ENCODE measurements around the gene EVI5.
A peak's percentile ranks its signal among the peaks of the same experiment; 100 is the strongest.
"Not testable (repeated sequence)": the region's sequence is repeated elsewhere in the genome, so short reads cannot be mapped to it uniquely, and the experiment has no call there.

Gene EVI5

GRCh38 chr1:92791487-92792066 lies 6.7 kb upstream of the EVI5 start:
- DNase-seq (ENCODE audit: low read depth): no peak

GRCh38 chr1:92790867-92791266 lies 6.0 kb upstream of the EVI5 start:
- DNase-seq (ENCODE audit: low read depth): no peak

DNA sequence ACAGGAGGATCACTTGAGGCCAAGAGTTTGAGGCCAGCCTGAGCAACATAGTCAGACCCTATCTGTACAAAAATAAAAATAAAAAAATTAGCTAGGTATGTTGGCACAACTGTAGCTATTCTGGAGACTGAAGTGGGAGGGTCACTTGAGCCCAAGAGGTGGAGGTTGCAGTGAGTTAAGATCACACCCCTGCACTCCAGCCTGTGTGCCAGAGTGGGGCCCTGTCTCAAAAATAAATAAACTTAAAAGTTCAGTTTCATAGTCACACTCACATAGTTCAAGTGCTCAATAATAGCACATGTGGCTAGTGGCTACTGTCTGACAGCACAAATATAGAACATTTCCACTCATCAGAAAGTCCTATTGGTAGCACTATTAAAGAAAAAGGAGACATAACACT lies 5.2 kb upstream of the EVI5 start:
- no peak for DNase-seq (ENCODE audit: low read depth)

DNA sequence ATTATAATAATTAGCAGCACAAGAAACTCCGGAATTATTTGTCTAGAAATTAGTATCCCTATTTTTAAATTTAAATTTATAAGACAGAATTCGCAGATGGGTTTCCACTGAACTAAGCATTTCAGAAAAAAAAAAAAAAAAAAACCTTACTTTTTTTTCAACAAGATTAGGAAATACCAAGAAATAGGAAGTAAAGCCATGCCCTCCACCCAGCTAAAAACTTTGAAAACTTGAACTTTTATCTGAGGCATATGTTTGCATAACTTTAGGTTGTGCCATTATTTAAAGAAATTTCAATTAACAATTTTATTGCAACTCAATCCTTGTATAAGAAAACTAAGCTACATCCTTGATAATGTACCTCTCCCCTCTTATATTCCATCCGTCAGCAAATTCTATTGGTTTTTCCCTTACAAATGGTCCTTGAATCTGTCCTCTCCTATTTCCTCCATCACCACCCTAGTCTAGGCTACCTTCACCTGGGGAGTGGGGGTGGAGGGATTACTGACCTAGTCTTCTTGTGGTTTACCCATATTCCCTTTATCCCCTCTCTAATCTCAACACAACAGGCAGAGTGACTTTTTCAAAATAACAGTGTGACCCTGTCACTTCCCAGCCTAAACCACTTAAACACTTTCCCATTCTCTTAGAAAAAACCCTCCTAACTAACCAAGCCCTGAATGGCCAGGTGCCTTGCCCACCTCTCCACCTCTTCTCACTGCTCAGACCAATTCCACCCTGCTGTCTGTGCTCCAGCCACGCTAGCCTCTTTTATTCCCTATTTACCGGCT lies 1.4 kb upstream of the EVI5 start:
- DNase-seq (ENCODE audit: low read depth): no peak

- peak; percentile 1 for DNase-seq (ENCODE audit: low read depth)
Observed at GRCh38 chr1:92784021-92784638, 778 bp downstream of the EVI5 start.

DNA sequence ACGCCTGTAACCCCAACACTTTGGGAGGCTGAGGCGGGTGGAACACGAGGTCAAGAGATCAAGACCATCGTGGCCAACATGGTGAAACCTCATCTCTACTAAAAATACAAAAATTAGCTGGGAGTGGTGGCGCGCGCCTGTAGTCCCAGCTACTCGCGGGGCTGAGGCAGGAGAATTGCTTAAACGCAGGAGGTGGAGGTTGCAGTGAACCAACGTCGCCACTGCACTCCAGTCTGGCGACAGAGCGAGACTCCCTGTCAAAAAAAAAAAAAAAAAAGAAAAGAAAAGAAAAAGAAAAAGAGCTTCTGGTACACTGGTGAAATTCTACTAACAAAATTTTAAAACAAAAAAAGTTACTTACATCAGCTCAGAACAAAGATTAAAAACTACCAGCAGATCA lies 1.4 kb downstream of the EVI5 start:
- DNase-seq (ENCODE audit: low read depth): not testable (repeated sequence)

DNA sequence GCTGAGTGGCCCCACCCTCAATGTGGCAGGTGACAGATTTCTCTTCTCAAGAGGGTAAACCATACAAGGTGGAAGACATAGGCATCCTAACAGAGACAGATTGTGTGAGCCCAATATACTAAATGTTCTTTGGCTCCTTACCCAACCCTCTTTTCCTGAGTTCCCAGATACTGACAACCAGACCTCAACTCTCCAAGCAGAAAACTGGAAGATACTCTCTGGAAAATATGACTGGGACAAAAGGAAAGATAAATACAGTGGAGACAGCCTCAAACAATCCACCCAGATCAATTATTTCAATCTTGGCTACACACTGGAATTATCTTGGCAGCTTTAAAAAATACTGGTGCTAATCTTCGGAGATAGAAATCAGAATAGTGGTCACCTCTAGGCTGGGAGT lies 6.5 kb downstream of the EVI5 start:
- DNase-seq (ENCODE audit: low read depth): no peak

DNA sequence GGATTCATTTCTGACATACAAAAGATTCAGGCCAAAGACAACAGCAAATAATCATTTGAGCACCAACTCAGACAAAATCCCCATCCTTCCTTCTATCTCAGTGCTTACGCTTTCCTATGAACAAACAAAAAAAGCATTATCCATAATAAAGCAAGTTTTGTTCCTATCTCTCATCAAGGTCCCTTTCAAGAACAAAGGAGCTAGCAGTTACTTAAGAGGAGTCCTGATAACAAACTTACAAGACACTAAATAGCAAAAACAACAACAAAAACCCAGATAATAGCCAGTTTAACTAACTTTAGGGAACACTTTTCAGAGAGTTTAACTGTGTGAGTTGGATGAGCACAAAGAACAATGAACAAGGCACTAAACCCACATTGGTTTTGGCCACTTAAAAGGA lies 10.5 kb downstream of the EVI5 start:
- no peak for DNase-seq (ENCODE audit: low read depth)

DNA sequence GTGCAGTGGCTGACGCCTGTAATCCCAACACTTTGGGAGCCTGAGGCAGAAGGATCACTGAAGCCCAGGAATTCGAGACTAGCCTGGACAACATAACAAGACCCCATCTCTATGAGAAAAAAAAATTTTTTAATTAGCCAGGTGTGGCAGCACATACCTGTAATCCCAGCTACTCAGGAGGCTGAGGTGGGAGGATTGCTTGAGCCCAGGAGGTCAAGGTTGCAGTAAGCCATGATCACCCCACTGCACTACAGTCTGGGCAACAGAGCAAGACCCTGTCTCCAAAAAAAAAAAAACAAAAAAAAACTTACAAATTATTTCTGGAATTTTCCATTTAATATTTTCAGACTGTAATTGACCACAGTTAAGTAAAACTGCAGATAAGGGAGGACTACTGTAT lies 11.2 kb downstream of the EVI5 start:
- DNase-seq (ENCODE audit: low read depth): not testable (repeated sequence)

- DNase-seq (ENCODE audit: low read depth): no peak
Observed at GRCh38 chr1:92769856-92770255, 15.1 kb downstream of the EVI5 start.

DNA sequence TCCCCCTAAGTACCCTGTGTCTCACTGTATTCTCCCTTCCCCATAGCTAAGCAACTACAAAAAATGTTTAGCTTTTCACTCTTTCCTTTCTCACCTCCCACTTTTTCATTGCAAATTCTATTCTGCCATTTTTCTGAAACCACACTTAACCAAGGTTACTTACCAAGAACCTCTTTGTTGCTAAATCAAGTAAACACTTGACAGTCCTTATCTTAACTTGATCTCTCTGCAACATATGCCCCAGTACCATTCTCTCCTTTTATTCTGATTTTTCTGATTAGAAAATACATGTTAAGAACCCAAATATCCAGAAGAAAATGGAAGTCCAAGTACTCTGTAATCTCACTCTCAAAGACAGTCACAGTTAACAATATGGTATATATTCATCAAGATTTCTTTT lies 16.0 kb downstream of the EVI5 start:
- no peak for DNase-seq (ENCODE audit: low read depth)

GRCh38 chr1:92768296-92768695 lies 16.6 kb downstream of the EVI5 start:
- no peak for DNase-seq (ENCODE audit: low read depth)

DNA sequence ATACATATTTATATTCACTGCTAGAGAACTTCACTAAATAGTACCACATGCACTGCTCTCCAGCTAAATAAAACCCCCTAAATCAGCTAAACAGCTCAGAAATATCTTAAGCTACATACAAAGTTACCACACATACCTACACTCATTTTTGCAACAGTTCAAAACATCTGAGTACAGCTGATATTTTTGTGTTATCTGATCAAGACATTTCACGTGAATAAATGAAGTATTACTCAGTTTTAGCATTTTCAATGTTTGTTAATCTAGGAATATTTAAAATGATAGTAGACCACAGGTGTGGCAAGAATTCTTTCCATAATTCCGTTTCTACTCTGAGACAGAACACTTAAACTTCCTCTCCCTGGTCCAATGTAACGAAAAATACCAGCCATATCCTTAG lies 20.8 kb downstream of the EVI5 start:
- DNase-seq (ENCODE audit: low read depth): no peak

- no peak for DNase-seq (ENCODE audit: low read depth)
Observed at GRCh38 chr1:92762355-92762754, 22.6 kb downstream of the EVI5 start.

- no peak for DNase-seq (ENCODE audit: low read depth)
Observed at GRCh38 chr1:92759361-92759760, 25.5 kb downstream of the EVI5 start.

- DNase-seq (ENCODE audit: low read depth): no peak
Observed at GRCh38 chr1:92756537-92756936, 28.4 kb downstream of the EVI5 start.

- DNase-seq (ENCODE audit: low read depth): no peak
Observed at GRCh38 chr1:92755541-92756461, 29.1 kb downstream of the EVI5 start.

- no peak for DNase-seq (ENCODE audit: low read depth)
Observed at GRCh38 chr1:92754719-92755050, 30.2 kb downstream of the EVI5 start.

- no peak for DNase-seq (ENCODE audit: low read depth)
Observed at GRCh38 chr1:92754000-92754718, 30.7 kb downstream of the EVI5 start.

- DNase-seq (ENCODE audit: low read depth): no peak
Observed at GRCh38 chr1:92752719-92753118, 32.2 kb downstream of the EVI5 start.

DNA sequence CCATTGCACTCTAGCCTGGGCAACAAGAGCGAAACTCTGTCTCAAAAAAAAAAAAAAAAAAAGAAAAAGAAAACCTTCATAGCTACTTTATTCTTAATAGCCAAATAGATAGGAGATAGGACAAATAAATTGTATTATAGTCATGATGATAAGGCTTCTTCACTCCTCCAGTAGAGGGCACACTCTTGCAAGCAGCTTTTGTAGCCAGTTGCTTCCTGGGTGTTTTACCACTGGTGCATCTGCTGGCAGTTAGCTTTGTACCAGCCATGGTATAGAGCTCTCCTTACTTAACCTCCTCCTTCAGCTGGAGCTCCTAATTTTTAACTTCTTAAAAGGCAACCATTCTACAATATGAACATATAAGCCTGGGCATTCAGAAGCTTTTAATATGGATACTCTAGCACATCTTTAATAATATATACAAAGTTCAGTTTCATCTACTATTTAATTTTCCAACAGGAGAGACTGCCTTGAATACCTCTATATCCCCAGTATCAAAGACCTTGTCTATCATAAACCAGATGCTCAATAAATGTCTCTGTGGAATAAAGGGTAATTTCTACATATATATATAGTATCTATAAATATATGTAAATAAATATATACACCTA lies 35.8 kb downstream of the EVI5 start:
- no peak for DNase-seq (ENCODE audit: low read depth)
